ENCODE measurements around the gene SMG6. TPM values are rescaled to one million over a fixed set of nuclear protein-coding genes. Genes with fewer than 3 reads are reported as not detected.
A peak's percentile ranks its signal among the peaks of the same experiment; 100 is the strongest.
"Not testable (repeated sequence)": the region's sequence is repeated elsewhere in the genome, so short reads cannot be mapped to it uniquely, and the experiment has no call there.

Gene SMG6
- 26.3 and 42.7 TPM in 2 replicates for total RNA-seq

- DNase-seq (ENCODE audit: low read depth in 2 of 2): peak; percentile 68 to 90
These were observed at the start of gene SMG6, which contains the start of gene SRR for GRCh38 chr17:2303204-2304188. Gene SMG6, minus strand, starts transcription at chr17:2303785. Its CDS starts 65 bp downstream, at chr17:2303720. Gene SRR, plus strand, starts transcription at chr17:2303950. Its CDS starts 11,611 bp downstream, at chr17:2315561.

GRCh38 chr17:2351269-2351668 lies 47.7 kb upstream of the SMG6 start:
- no peak for DNase-seq (ENCODE audit: low read depth in 2 of 2)

DNA sequence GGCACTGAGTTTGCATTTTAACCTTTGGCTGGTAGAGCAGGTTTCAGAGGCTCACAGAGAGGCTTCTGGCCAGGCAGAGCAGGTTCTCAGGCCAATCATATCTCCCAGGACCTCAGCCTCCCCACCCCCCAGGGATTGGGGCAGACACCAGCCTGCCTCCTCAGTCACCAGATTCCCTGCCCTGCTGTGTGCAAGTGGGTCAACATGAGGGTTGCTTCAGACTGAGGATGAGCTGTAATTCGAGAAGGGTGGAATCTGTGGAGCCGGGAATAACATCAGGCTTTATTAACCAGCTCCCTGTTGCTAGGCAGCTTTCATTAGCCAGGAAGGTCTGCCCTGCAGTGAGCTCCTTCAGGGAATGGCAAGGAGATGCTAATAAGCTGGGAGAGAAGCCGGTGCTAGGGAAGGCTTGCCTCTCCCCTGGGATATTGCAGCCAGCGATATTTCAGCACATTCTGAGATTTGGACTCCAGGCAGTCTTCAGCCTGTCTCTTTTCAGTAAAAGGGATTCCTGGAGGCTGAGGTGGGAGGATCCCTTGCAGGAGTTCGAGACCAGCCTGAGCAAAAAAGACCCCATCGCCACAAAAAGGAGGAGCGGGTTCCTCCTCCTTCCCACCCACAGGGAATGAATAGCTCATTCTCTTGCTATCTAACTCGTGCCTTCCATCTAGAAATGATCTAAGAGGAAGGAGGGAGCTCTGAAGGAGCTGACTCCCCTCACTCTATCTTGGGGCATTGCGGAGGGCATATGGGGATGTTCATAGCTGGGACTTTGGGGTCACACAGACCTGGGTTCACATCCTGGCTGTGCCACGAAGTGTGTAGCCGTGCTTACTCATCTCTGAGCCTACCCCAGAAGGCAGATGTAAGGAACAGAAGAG lies 44.5 kb upstream of the SMG6 start:
- DNase-seq (ENCODE audit: low read depth in 2 of 2): no peak

DNA sequence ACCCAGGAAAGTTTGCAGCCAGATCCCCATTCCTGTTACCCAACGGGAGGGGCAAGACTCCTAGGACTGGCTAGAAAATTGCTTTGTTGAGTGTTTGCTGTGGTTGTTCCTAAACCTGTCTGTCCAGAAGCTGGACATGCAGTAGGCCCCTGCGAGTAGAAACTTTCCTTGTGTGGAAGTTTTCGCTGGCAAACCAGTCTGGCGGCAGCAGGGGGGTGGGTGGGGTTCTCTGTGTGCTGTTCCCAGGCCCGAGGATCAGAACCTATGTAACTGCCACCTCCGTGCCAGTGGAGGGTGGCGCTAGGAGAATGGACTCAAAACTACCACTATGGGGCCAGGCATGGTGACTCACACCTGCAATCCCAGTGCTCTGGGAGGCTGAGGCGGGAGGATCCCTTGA lies 42.9 kb upstream of the SMG6 start:
- no peak for DNase-seq (ENCODE audit: low read depth in 2 of 2)

- peak in 1 of 2 donors; percentile 35 for DNase-seq (ENCODE audit: low read depth in 2 of 2)
These were observed 40.9 kb upstream of the SMG6 start for GRCh38 chr17:2344528-2344927.

- DNase-seq (ENCODE audit: low read depth in 2 of 2): peak; percentile 19 to 39
These were observed 39.8 kb upstream of the SMG6 start for GRCh38 chr17:2343421-2343820.

- peak in 1 of 2 donors; percentile 32 for DNase-seq (ENCODE audit: low read depth in 2 of 2)
These were observed 34.7 kb upstream of the SMG6 start for GRCh38 chr17:2338315-2338657.

DNA sequence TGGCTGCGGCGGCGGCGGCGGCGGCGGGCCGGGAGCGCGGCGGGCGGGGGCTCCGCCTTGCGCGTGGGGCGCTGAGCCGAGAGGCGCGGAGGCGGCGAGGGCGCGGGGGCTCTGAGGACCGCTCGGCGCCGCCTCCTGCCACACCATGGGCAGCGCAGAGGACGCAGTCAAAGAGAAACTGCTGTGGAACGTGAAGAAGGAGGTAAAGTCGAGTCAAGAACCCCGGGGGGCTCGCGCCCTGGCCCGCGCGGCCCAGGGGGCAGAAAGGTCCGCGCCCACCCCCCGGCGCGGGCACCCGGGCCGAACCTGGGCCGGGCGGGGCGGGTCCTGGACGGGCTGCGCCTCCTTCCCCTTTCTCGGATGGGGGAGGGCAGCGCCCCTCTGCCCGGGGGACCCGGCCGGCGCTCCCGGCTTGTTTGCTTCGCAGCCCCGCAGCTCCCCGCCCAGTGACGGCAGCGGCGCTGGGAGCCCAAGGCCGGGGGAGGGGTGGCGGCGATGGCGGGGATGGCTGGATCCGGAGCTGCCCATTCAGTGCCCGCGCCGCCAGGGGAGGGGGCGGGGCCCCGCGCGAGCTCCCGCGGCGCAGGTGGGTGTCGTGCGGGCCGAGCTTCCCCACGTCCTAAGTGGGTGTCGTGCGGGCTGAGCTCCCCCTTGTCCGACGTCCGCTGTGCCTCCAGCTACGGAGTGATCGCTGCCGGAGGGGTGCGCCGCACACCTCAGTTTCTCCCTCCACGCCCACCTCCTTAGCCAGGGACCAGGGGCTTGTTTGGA lies 34.1 kb upstream of the SMG6 start:
- DNase-seq (ENCODE audit: low read depth in 2 of 2): peak in 1 of 2 donors; percentile 77

- DNase-seq (ENCODE audit: low read depth in 2 of 2): peak in 1 of 2 donors; percentile 72
These were observed 33.4 kb upstream of the SMG6 start, which contains the start of gene SGSM2 for GRCh38 chr17:2336852-2337543. Gene SGSM2, plus strand, starts transcription at chr17:2337501. Its CDS starts 188 bp downstream, at chr17:2337689.

GRCh38 chr17:2336215-2336851 lies 32.7 kb upstream of the SMG6 start, which contains the start of gene TSR1:
Gene TSR1, minus strand, starts transcription at chr17:2336457. Its CDS starts 30 bp downstream, at chr17:2336427.
- peak; percentile 75 to 92 for DNase-seq (ENCODE audit: low read depth in 2 of 2)

DNA sequence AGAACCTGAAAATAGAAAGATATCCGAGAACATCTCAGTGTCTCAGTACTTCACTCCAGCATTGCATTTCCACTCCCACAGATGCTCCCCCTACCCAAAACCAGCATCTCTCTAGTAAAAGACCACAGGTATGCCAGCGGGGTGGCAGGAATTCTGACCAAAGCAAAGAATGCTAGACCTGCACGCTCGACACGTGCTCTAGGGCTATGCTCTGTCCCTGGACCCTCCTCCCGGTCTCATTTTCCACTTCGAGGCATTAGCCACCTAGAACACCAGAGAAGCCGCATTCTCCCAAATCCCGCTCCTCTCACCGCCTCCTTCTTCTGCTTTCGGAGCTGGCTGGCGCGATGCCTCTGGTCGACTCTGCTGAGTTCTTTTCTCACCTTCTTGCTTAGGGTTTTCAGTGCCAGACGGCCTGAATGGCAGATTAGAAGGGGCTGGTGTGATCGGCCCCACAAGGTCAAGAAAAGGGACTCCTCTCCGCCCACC lies 32.2 kb upstream of the SMG6 start:
- DNase-seq (ENCODE audit: low read depth in 2 of 2): no peak

- DNase-seq (ENCODE audit: low read depth in 2 of 2): no peak
These were observed 27.7 kb upstream of the SMG6 start for GRCh38 chr17:2331303-2331702.

DNA sequence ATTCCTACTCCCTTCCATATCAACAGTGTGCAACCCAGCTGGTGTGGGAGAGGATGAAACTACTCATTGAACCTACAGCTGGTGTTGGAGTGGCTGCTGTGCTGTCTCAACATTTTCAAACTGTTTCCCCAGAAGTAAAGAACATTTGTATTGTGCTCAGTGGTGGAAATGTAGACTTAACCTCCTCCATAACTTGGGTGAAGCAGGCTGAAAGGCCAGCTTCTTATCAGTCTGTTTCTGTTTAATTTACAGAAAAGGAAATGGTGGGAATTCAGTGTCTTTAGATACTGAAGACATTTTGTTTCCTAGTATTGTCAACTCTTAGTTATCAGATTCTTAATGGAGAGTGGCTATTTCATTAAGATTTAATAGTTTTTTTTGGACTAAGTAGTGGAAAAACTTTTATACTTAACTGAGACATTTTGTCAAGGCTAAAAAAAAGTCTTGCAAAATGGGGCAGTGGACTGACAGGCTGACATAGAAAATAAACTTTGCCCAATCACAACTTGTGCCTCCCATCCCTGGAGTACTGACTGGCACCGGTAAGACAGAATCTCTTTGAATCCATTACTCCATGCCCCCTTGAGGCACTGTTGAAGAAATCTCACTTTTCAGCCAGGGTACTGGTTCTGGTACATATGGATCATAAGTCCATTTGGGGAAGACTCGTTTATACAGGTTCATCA lies 20.2 kb upstream of the SMG6 start:
- DNase-seq (ENCODE audit: low read depth in 2 of 2): peak in 1 of 2 donors; percentile 49

- DNase-seq (ENCODE audit: low read depth in 2 of 2): no peak
These were observed 17.8 kb upstream of the SMG6 start for GRCh38 chr17:2321399-2321798.

DNA sequence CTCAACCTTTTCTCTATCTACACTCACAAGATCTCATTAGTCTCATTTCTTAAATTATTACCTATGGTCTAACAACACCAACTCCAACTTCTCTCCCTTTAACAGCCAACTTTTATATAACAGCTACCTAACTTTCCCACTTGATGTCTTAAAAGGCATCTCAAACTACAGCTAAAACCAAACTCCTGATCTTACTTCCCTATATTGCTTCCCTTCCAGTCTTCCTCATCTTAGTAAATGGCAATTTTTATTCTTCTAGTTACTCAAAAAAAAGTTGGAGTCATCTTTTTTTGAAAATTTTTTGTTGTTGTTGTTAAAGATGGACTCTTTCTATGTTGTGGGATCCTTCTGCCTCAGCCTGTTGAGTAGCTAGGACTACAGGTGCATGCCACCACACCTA lies 15.5 kb upstream of the SMG6 start:
- DNase-seq (ENCODE audit: low read depth in 2 of 2): no peak

- no peak for DNase-seq (ENCODE audit: low read depth in 2 of 2)
These were observed 14.2 kb upstream of the SMG6 start for GRCh38 chr17:2317796-2318195.

DNA sequence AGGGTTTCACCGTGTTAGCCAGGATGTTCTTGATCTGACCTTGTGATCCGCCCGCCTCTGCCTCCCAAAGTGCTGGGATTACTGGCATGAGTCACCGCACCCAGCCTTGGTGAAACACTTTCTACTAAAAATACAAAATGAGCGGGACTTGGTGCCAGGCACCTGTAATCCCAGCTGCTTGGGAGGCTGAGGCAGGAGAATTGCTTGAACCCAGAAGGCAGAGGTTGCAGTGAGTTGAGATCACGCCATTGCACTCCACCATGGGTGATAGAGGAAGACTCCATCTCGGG lies 13.3 kb upstream of the SMG6 start:
- not testable (repeated sequence) for DNase-seq (ENCODE audit: low read depth in 2 of 2)

DNA sequence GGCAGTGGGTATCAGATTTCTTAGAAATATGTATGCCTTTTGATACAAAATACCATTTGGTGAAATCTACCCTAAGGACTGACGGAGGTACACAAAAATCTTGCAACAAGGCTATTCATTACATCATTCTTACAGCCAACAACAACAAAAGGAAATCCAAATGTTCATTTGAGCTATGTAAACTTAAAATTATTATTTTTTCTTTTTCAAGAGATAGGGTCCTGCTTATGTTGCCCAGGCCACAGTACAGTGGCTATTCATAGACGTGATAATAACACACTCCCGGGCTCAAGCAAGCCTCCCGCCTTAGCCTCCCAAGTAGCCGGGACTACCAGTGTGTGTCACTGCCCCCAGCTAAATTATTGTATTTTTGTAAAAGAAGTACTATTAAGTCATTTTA lies 9.2 kb upstream of the SMG6 start:
- DNase-seq (ENCODE audit: low read depth in 2 of 2): peak in 1 of 2 donors; percentile 53
